Natural killer cell (primary cell): ENCODE data around the gene VAMP4. TPM values are rescaled to one million over a fixed set of nuclear protein-coding genes. Genes with fewer than 3 reads are reported as not detected.
A peak's percentile ranks its signal among the peaks of the same experiment; 100 is the strongest.

Source experiments
- ATAC-seq, 3 donors: fragments of 150-1000 bp in 2 of 3; fragments of 200-7000 bp in 1 of 3; cut with Tn5 transposase; 1 replicate in 1 of 3; 2 replicates in 2 of 3; pipeline ENCODE4 v1.10.0; 2021; ENCODE audit warnings: mild to moderate bottlenecking in 2 of 3, moderate library complexity in 2 of 3
- DNase-seq, 2 donors: peaks; one replicate each; pipeline versions ENCODE4 v3.0.0 to v3.0.0-alpha.2; 2013 to 2021; ENCODE audit warnings: mixed read lengths in 1 of 2
- H3K27ac ChIP-seq: one replicate; pipeline ENCODE4 v1.5.1; 2013; ENCODE audit warnings: mild to moderate bottlenecking, low read length
- H3K27me3 ChIP-seq: one replicate; pipeline ENCODE4 v1.6.1; 2013; ENCODE audit warnings: low read length; ENCODE audit not compliant: control insufficient read depth, insufficient read depth
- H3K36me3 ChIP-seq: one replicate; pipeline ENCODE4 v1.6.1; 2013; ENCODE audit warnings: low read length; ENCODE audit not compliant: control insufficient read depth, insufficient read depth
- H3K4me1 ChIP-seq: one replicate; pipeline ENCODE4 v1.6.1; 2013; ENCODE audit warnings: low read length; ENCODE audit not compliant: control insufficient read depth, insufficient read depth
- H3K4me3 ChIP-seq: one replicate; pipeline ENCODE4 v1.5.1; 2013; ENCODE audit warnings: low read length
- H3K9me3 ChIP-seq: one replicate; pipeline ENCODE4 v1.6.1; 2013; ENCODE audit warnings: low read length; ENCODE audit not compliant: control insufficient read depth, insufficient read depth
- H3K27ac Mint-ChIP-seq, 2 donors: one replicate each; pipeline ENCODE4 v1.8.0; 2022; ENCODE audit warnings: mild to moderate bottlenecking in 2 of 2, mixed read lengths in 2 of 2, moderate library complexity in 1 of 2
- H3K27me3 Mint-ChIP-seq, 2 donors: one replicate each; pipeline ENCODE4 v1.8.0; 2022; ENCODE audit warnings: low read depth in 2 of 2, mixed read lengths in 2 of 2
- H3K36me3 Mint-ChIP-seq: one replicate; pipeline ENCODE4 v1.8.0; 2022; ENCODE audit warnings: mixed read lengths
- H3K4me1 Mint-ChIP-seq, 2 donors: one replicate each; pipeline ENCODE4 v1.8.0; 2022; ENCODE audit warnings: mixed read lengths in 2 of 2
- H3K4me3 Mint-ChIP-seq: one replicate; pipeline ENCODE4 v1.8.0; 2022; ENCODE audit warnings: mild to moderate bottlenecking, moderate library complexity, mixed read lengths
- H3K9me3 Mint-ChIP-seq, 2 donors: one replicate each; pipeline ENCODE4 v1.8.0; 2022; ENCODE audit warnings: mixed read lengths in 2 of 2
- WGBS: methylation state at CpG from one replicate; pipeline ENCODE4 v1.1.7; 2013; ENCODE audit warnings: missing lambda C conversion rate; ENCODE audit not compliant: insufficient coverage; 5-methylcytosine and 5-hydroxymethylcytosine counted together
- intact Hi-C: fragments of 100-400 bp; cut with micrococcal nuclease; formaldehyde crosslinking; loops from one replicate; pipeline ENCODE4 v1.14.2; 2022
- total RNA-seq, 4 donors: library from RNA; stranded (reverse); fragments of 120-200 nt in 1 of 4; gene quantifications; one replicate each; pipeline versions ENCODE4 v1.2.3 to v1.2.4, GENCODE V29; 2013 to 2022
- TF ChIP-seq, protein P1 (sequence below): fragments of 200-600 bp; IDR thresholded peaks from one replicate; pipeline ENCODE4 v1.8.0; 2022; ENCODE audit warnings: antibody characterized with exemption

The VAMP4 gene
- total RNA-seq, 3 donors from 2014 or later (not counting 1 experiment from before 2014, with no cell fraction given): 17.5 to 24.2 (median 20.7) TPM

DNA sequence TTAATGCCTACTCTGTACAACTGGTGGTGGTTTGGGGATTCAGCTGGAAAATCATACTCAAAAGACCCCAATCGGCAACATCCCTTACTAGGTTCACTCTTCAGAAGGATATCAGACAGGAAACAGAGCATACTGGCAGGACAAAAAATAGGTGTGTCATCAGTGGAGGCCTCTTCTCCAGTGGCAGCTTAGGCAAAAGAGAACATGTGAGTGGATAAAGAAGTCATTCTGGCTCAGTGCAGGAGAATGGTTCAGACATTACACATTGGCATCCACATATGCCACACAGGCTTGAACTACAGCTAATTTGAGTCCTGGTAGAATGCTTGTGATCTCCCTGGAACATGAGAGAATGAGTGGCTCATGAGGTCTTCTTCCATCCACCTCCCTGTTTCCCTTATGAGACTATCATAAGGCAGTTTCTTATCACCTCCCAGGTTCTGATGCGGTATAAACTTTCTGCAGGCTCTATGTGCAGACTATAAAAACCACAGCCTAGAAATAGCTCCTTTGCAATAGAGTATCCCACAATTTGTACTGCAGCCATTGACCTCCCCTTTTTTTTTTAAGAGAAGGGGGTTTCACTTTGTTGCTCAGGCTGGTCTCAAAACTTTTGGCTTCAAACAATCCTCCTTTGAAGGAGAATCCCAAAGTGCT lies 24.7 kb downstream of the VAMP4 start:
- Mint-ChIP-seq H3K36me3 (no peaks in the 10 kb centered on the region), H3K27me3 (no peaks in the 10 kb centered on the region), H3K9me3 (no peaks in the 10 kb centered on the region), H3K4me3 (no peak overlapping the region), H3K4me1 (peaks cover 27 to 35% of the 10 kb centered on the region in 2 donors), H3K27ac (peak overlapping the region in 1 of 2 donors; percentile 35)
- Histone ChIP-seq H3K4me1 (no peaks in the 10 kb centered on the region), H3K36me3 (peaks cover 23% of the 10 kb centered on the region), H3K9me3 (no peaks in the 10 kb centered on the region), H3K4me3 (no peak overlapping the region), H3K27ac (no peak overlapping the region), H3K27me3 (no peaks in the 10 kb centered on the region)
- TF ChIP-seq, protein P1, sequence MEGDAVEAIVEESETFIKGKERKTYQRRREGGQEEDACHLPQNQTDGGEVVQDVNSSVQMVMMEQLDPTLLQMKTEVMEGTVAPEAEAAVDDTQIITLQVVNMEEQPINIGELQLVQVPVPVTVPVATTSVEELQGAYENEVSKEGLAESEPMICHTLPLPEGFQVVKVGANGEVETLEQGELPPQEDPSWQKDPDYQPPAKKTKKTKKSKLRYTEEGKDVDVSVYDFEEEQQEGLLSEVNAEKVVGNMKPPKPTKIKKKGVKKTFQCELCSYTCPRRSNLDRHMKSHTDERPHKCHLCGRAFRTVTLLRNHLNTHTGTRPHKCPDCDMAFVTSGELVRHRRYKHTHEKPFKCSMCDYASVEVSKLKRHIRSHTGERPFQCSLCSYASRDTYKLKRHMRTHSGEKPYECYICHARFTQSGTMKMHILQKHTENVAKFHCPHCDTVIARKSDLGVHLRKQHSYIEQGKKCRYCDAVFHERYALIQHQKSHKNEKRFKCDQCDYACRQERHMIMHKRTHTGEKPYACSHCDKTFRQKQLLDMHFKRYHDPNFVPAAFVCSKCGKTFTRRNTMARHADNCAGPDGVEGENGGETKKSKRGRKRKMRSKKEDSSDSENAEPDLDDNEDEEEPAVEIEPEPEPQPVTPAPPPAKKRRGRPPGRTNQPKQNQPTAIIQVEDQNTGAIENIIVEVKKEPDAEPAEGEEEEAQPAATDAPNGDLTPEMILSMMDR: no peak
- DNase-seq: no peak
- intact Hi-C loops: no loop called here
- no peak for ATAC-seq
- WGBS: 94% methylated on average over 2 of the region's 2 CpGs

DNA sequence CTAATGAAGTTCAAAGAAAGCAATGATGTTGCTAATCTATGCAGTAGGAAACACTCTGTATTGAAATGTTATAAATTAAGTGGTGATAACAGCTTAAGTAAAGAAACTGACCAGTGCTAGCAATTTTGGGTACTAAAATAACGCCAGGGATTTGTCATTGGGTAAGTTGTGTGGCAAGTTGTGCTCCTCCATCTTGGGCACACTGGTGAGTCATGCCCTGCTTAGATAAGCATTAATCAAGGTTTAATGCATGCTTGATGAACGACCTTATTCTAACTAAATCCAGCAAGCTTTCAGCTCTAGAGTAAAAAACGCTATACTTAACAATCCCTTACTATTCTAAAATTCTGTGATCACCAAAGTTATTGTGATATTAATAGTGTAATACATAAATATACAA lies 25.2 kb downstream of the VAMP4 start:
- no peak for ATAC-seq
- Mint-ChIP-seq H3K9me3 (no peaks in the 10 kb centered on the region), H3K27me3 (no peaks in the 10 kb centered on the region), H3K4me3 (no peak overlapping the region), H3K27ac (no peak overlapping the region), H3K36me3 (no peaks in the 10 kb centered on the region), H3K4me1 (peaks cover 27 to 36% of the 10 kb centered on the region in 2 donors)
- WGBS: 100% methylated on average over 2 of the region's 3 CpGs
- Histone ChIP-seq H3K9me3 (no peaks in the 10 kb centered on the region), H3K4me1 (no peaks in the 10 kb centered on the region), H3K27ac (no peak overlapping the region), H3K27me3 (no peaks in the 10 kb centered on the region), H3K4me3 (no peak overlapping the region), H3K36me3 (peaks cover 23% of the 10 kb centered on the region)
- DNase-seq: no peak
- intact Hi-C loops: no loop called here
- TF ChIP-seq, protein P1: no peak

DNA sequence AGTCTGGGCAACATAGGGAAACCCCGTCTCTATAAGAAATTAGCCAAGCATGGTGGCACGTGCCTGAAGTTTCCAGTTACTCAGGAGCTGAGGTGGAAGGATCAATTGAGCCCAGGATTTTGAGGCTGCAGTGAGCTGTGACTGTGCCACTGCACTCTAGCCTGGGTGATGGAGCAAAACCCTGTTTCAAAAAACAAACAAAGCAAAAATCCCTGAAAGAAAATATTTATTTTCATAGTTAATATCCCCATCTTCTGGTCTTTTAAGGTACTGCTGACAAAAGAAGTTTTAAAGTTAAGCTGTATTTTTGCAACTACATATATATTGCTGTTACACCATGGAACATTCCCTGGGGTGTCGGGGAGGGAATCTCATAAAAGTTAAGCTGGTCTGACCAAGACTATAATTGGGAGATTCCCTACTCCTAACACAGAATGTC lies 26.0 kb downstream of the VAMP4 start:
- Histone ChIP-seq H3K27ac (no peak overlapping the region), H3K4me3 (no peak overlapping the region), H3K27me3 (no peaks in the 10 kb centered on the region), H3K9me3 (no peaks in the 10 kb centered on the region), H3K4me1 (no peaks in the 10 kb centered on the region), H3K36me3 (peaks cover 23% of the 10 kb centered on the region)
- Mint-ChIP-seq H3K4me1 (peaks cover 19 to 32% of the 10 kb centered on the region in 2 donors), H3K9me3 (no peaks in the 10 kb centered on the region), H3K4me3 (no peak overlapping the region), H3K36me3 (no peaks in the 10 kb centered on the region), H3K27ac (no peak overlapping the region), H3K27me3 (no peaks in the 10 kb centered on the region)
- DNase-seq: no peak
- 96% methylated on average over 2 of the region's 3 CpGs for WGBS
- TF ChIP-seq, protein P1: peak; percentile 4
- ATAC-seq: no peak
- intact Hi-C loops: no loop called here

DNA sequence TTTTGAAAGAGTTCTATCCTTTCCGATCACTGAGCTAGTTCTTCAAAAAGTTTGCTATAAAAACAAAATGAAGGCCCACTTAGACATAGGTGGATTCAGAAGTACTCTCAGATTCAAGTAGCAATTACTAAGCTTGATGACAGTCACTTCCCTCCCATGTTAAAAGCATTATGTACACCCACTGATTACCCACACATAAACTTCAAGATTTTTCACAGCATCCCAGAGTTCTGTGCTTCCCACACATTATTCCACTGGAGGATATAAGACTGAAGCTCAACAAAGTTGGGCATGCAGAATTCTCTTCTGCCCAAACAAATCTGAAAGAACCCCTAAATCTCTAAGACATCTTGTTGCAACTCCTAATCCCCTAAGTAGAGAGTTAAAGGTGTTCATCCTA lies 29.5 kb downstream of the VAMP4 start:
- WGBS: 87% methylated on average over 1 of the region's 1 CpG
- Histone ChIP-seq H3K27ac (no peak overlapping the region), H3K36me3 (peaks cover 29% of the 10 kb centered on the region), H3K4me3 (no peak overlapping the region), H3K9me3 (no peaks in the 10 kb centered on the region), H3K27me3 (no peaks in the 10 kb centered on the region), H3K4me1 (no peaks in the 10 kb centered on the region)
- intact Hi-C loops: no loop called here
- TF ChIP-seq, protein P1: no peak
- ATAC-seq: no peak
- Mint-ChIP-seq H3K4me1 (peaks cover 0 to 10% of the 10 kb centered on the region in 2 donors), H3K4me3 (no peak overlapping the region), H3K27me3 (no peaks in the 10 kb centered on the region), H3K36me3 (no peaks in the 10 kb centered on the region), H3K27ac (peak overlapping the region in 1 of 2 donors; percentile 46), H3K9me3 (no peaks in the 10 kb centered on the region)
- no peak for DNase-seq
